B cell (primary cell): ENCODE measurements around the gene FAM163A. TPM values are rescaled to one million over a fixed set of nuclear protein-coding genes. Genes with fewer than 3 reads are reported as not detected.

Experiments
- ATAC-seq: fragments of 200-7000 bp; cut with Tn5 transposase; one replicate; pipeline ENCODE4 v1.10.0; 2021; ENCODE audit warnings: low read depth, mild to moderate bottlenecking, moderate number of reproducible peaks, moderate library complexity
- CTCF ChIA-PET: fragments of 350-600 bp; sonication (Branson Sonifier 250); formaldehyde crosslinking; loops from one replicate; lab custom pipeline; 2021; ENCODE audit warnings: antibody characterized with exemption, inconsistent platforms; lab: Charles Lee
- POLR2A ChIA-PET: fragments of 350-600 bp; sonication (Branson Sonifier 250); formaldehyde crosslinking; loops from one replicate; lab custom pipeline; 2021; ENCODE audit warnings: antibody characterized with exemption; lab: Charles Lee
- DNase-seq: peaks from one replicate; pipeline ENCODE4 v3.0.0; 2013
- H2AFZ ChIP-seq: 2 replicates; pipeline ENCODE4 v1.6.1; 2012; ENCODE audit warnings: mild to moderate bottlenecking, low read depth, low read length; ENCODE audit not compliant: insufficient read depth, poor library complexity, severe bottlenecking
- H3K27ac ChIP-seq, 2 donors: 1 replicate in 1 of 2; 2 replicates in 1 of 2; pipeline ENCODE4 v1.5.1; 2012 to 2013; ENCODE audit warnings: low read length in 2 of 2, mild to moderate bottlenecking in 2 of 2, moderate library complexity in 1 of 2
- H3K27me3 ChIP-seq, 4 experiments: fragments of 200-600 bp in 1 of 4; sonication (generic) in 1 of 4; replicated peaks in 1 of 4; 1 replicate in 2 of 4; 2 replicates in 2 of 4; pipeline versions ENCODE4 v1.6.1 to v1.7.0; 2013 to 2016; ENCODE audit warnings: low read length in 3 of 4, mild to moderate bottlenecking in 2 of 4, mixed read lengths in 1 of 4, moderate library complexity in 1 of 4; ENCODE audit not compliant: insufficient read depth in 4 of 4, control insufficient read depth in 3 of 4; ENCODE audit errors: control extremely low read depth in 1 of 4
- H3K36me3 ChIP-seq, 2 experiments: replicated peaks in 1 of 2; 1 replicate in 1 of 2; 2 replicates in 1 of 2; pipeline versions ENCODE4 v1.6.1 to v1.7.1; 2013; ENCODE audit warnings: low read length in 1 of 2; ENCODE audit not compliant: insufficient read depth in 2 of 2, control insufficient read depth in 1 of 2; ENCODE audit errors: control extremely low read depth in 1 of 2, extremely low read depth in 1 of 2
- H3K4me1 ChIP-seq, 2 donors: fragments of 200-600 bp in 1 of 2; sonication (generic) in 1 of 2; 1 replicate in 1 of 2; 2 replicates in 1 of 2; pipeline versions ENCODE4 v1.5.1 to v1.6.1; 2013 to 2017; ENCODE audit warnings: low read length in 2 of 2; ENCODE audit not compliant: control insufficient read depth in 2 of 2, insufficient read depth in 2 of 2
- H3K4me2 ChIP-seq: replicated peaks from 2 replicates; pipeline ENCODE3; 2012; ENCODE audit warnings: mild to moderate bottlenecking, low read depth, low read length; ENCODE audit not compliant: poor library complexity, severe bottlenecking
- H3K4me3 ChIP-seq, 5 experiments: fragments of 200-600 bp in 1 of 5; sonication (generic) in 1 of 5; 1 replicate in 3 of 5; 2 replicates in 2 of 5; pipeline versions ENCODE4 v1.5.1 to v1.7.0; 2011 to 2016; ENCODE audit warnings: low read length in 4 of 5, mild to moderate bottlenecking in 4 of 5, low read depth in 2 of 5, control low read depth in 1 of 5, moderate library complexity in 1 of 5; ENCODE audit not compliant: insufficient read depth in 1 of 5; ENCODE audit errors: control extremely low read depth in 1 of 5, extremely low read depth in 1 of 5
- H3K79me2 ChIP-seq: fragments of 200-600 bp; sonication (generic); one replicate; pipeline ENCODE4 v1.6.0; 2016; ENCODE audit warnings: low read length; ENCODE audit not compliant: control insufficient read depth, insufficient read depth
- H3K9ac ChIP-seq: fragments of 200-600 bp; sonication (generic); 2 replicates; pipeline ENCODE4 v1.6.1; 2017; ENCODE audit warnings: mild to moderate bottlenecking, low read length, moderate library complexity
- H3K9me3 ChIP-seq, 3 donors: one replicate each; pipeline versions ENCODE4 v1.6.1 to v1.7.1; 2013; ENCODE audit warnings: low read length in 2 of 3; ENCODE audit not compliant: control insufficient read depth in 2 of 3, insufficient read depth in 1 of 3; ENCODE audit errors: control extremely low read depth in 1 of 3
- H4K20me1 ChIP-seq: 2 replicates; pipeline ENCODE4 v1.6.0; 2012; ENCODE audit warnings: mild to moderate bottlenecking, low read length; ENCODE audit not compliant: insufficient read depth, control insufficient read depth, poor library complexity, severe bottlenecking
- H3K27ac Mint-ChIP-seq: one replicate; pipeline ENCODE4 v1.8.0; 2021; ENCODE audit warnings: mixed read lengths
- H3K27me3 Mint-ChIP-seq: one replicate; pipeline ENCODE4 v1.8.0; 2021; ENCODE audit warnings: mixed read lengths
- H3K4me1 Mint-ChIP-seq: one replicate; pipeline ENCODE4 v1.8.0; 2021; ENCODE audit warnings: mixed read lengths
- H3K4me3 Mint-ChIP-seq: one replicate; pipeline ENCODE4 v1.8.0; 2021; ENCODE audit warnings: mixed read lengths
- H3K9me3 Mint-ChIP-seq: one replicate; pipeline ENCODE4 v1.8.0; 2022; ENCODE audit warnings: mixed read lengths; ENCODE audit not compliant: insufficient read depth
- CTCF ChIP-seq: fragments of 200-600 bp; IDR thresholded peaks from one replicate; pipeline ENCODE4 v1.8.0; 2022; ENCODE audit warnings: antibody characterized with exemption, mild to moderate bottlenecking
- EZH2 ChIP-seq: IDR thresholded peaks from 2 replicates; pipeline ENCODE4 v1.6.1; 2012; ENCODE audit warnings: borderline replicate concordance, low read depth, mild to moderate bottlenecking, moderate library complexity, low read length; ENCODE audit not compliant: insufficient read depth, poor library complexity, severe bottlenecking
- WGBS: methylation state at CpG from one replicate; pipeline ENCODE4 v1.1.5; 2013; ENCODE audit warnings: missing lambda C conversion rate; ENCODE audit not compliant: insufficient coverage; 5-methylcytosine and 5-hydroxymethylcytosine counted together
- intact Hi-C: fragments of 100-400 bp; cut with micrococcal nuclease; formaldehyde crosslinking; loops from one replicate; pipeline ENCODE4 v1.10.0; 2022
- polyA plus RNA-seq: library from polyadenylated mRNA; depleted of rRNA; stranded (reverse); fragments of >200 nt; gene quantifications from 2 replicates; pipeline ENCODE4 v1.2.3, GENCODE V29; 2012
- total RNA-seq, 2 donors: library from RNA; stranded (reverse); fragments of 120-200 nt in 1 of 2; gene quantifications; 1 replicate in 1 of 2; 2 replicates in 1 of 2; pipeline versions ENCODE4 v1.2.3 to v1.2.4, GENCODE V29; 2013 to 2022

The FAM163A gene
- total and polyA plus RNA-seq, 2 donors (not counting 1 experiment from before 2014, with no cell fraction given), result not detected

- TF ChIP-seq CTCF (no peak), EZH2 (no peak)
- DNase-seq (no peak), ATAC-seq (no peak)
- Histone ChIP-seq H3K4me3 (no peak overlapping the region), H3K27me3 (peaks cover 0 to 2% (median 0%) of the 10 kb centered on the region in 4 experiments), H4K20me1 (no peaks in the 10 kb centered on the region), H3K9me3 (peaks cover 0 to 3% (median 0%) of the 10 kb centered on the region in 3 donors), H3K4me1 (no peaks in the 10 kb centered on the region), H3K79me2 (no peaks in the 10 kb centered on the region), H3K36me3 (no peaks in the 10 kb centered on the region), H3K4me2 (no peak overlapping the region), H3K27ac (no peak overlapping the region), H2AFZ (no peak overlapping the region), H3K9ac (no peak overlapping the region)
- no peaks in the 10 kb centered on the region for H3K4me1 Mint-ChIP-seq
- peaks cover 15% of the 10 kb centered on the region for H3K27me3 Mint-ChIP-seq
- H3K9me3 Mint-ChIP-seq, result no peaks in the 10 kb centered on the region
- WGBS, result 95% methylated on average over 4 of the region's 4 CpGs
- H3K27ac Mint-ChIP-seq, result no peak overlapping the region
- ChIA-PET POLR2A (no interaction called here), CTCF (interaction anchor here (1.2 to 1.6 kb wide), 2 partner anchors 16 to 21 kb away, joined by 3 to 7 read pairs; no protein-coding TSS in a partner anchor)
- intact Hi-C loops, result no loop called here
- no peak overlapping the region for H3K4me3 Mint-ChIP-seq
These were observed 50.2 kb downstream of the FAM163A start for GRCh38 chr1:179793281-179793680.

DNA sequence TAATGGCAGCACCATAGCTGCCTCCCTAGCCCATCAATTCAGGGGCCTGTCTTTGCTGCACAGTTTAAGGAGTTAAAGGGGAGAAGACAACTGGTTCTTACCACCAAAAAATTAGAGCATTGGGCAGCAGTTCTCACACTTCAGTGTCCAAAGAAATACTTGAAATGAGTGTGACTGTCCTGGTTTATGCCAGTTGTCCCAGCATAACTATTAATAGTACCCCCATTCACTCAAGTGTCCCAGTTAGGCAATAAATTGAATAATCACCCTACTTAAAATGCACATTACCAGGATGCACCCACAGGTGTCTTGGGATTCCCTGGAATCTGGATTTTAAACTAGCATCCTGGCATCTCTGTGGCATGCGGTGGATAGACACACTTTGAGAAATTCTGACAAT is 51.1 kb downstream of the FAM163A start:
- no peaks in the 10 kb centered on the region for H3K4me1 Mint-ChIP-seq
- no peak overlapping the region for H3K4me2 ChIP-seq
- WGBS, result 100% methylated on average over 1 of the region's 1 CpG
- no peaks in the 10 kb centered on the region for H3K9me3 Mint-ChIP-seq
- no peaks in the 10 kb centered on the region for H3K9me3 ChIP-seq
- H3K4me3 Mint-ChIP-seq, result no peak overlapping the region
- no peak overlapping the region for H3K4me3 ChIP-seq
- H3K27ac ChIP-seq, result no peak overlapping the region
- no peak overlapping the region for H3K27ac Mint-ChIP-seq
- ChIA-PET CTCF (interaction anchor here (1.6 kb wide), 1 partner anchor 15 kb away, joined by 7 read pairs; no protein-coding TSS in a partner anchor), POLR2A (no interaction called here)
- H4K20me1 ChIP-seq, result no peaks in the 10 kb centered on the region
- H3K27me3 ChIP-seq, result no peaks in the 10 kb centered on the region
- H3K27me3 Mint-ChIP-seq, result peaks cover 14% of the 10 kb centered on the region
- H2AFZ ChIP-seq, result no peak overlapping the region
- no peaks in the 10 kb centered on the region for H3K79me2 ChIP-seq
- no peaks in the 10 kb centered on the region for H3K36me3 ChIP-seq
- intact Hi-C loops, result no loop called here
- ATAC-seq, result no peak
- TF ChIP-seq CTCF (no peak), EZH2 (no peak)
- H3K9ac ChIP-seq, result no peak overlapping the region
- H3K4me1 ChIP-seq, result no peaks in the 10 kb centered on the region
- DNase-seq, result no peak
